OCI-LY3 (cell line): ENCODE measurements around the gene SPATS1.

Source experiments
- CTCF ChIP-seq: fragments of 200-600, 300-600 bp; sonication (generic); IDR thresholded peaks from 2 replicates; pipeline ENCODE4 v1.5.1; 2014; ENCODE audit warnings: antibody characterized with exemption, low read length, low read depth
- EZH2phosphoT487 ChIP-seq: fragments of 200-600 bp; shearing (Covaris generic); IDR thresholded peaks from 2 replicates; pipeline ENCODE4 v1.6.1; 2018; ENCODE audit warnings: antibody characterized with exemption, mixed run types, low read depth

GRCh38 chr6:44327096-44327495 is 15.4 kb upstream of the SPATS1 start:
- TF ChIP-seq CTCF (no peak), EZH2phosphoT487 (no peak)
